ENCODE measurements around the gene ABCA13.

DNA sequence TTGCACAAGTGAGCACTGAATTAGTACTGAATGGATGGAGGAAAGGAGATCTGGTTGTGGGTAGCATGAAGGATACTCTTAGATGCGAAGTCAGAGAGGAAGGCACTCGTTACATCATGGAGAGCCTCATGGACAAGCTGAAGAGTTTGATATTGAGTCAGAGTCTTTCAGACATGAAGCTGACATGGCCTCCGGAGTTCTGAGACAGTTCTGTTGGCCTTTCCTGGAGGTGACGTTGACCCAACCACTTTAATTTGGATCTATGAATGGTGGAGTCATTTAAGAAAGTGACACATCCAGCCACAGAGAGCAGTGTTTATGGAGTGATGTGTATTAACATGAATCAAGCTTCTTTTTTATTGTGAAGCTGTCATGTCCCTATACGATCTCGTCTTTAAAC is 466.8 kb downstream of the ABCA13 start:
- TF ChIP-seq EZH2 (IDR thresholded peaks at IDR 0.05; ENCODE audit: borderline replicate concordance, low read length) (no peak), CTCF (conservative IDR thresholded peaks at IDR 0.05 in 1 of 2, IDR thresholded peaks at IDR 0.05 in 1 of 2; ENCODE audit: extremely low read depth in 1 of 2, insufficient read depth in 1 of 2, low read depth in 1 of 2, low read length in 2 of 2) (no peak)
